H54 (cell line): ENCODE data around the gene PLCL2.
"Not testable (repeated sequence)": the region's sequence is repeated elsewhere in the genome, so short reads cannot be mapped to it uniquely, and the experiment has no call there.

Experiments used
- DNase-seq: peaks from one replicate; pipeline ENCODE4 v3.0.0; 2011; ENCODE audit warnings: low spot score, mixed read lengths; ENCODE audit not compliant: insufficient read length
- FAIRE-seq: peaks from 3 replicates; lab custom pipeline; 2011; peaks lifted over from hg19 to GRCh38; lab: Jason Lieb, UNC
- POLR2A ChIP-seq: IDR thresholded peaks from 2 replicates; pipeline ENCODE4 v1.6.1; 2011; ENCODE audit warnings: low read depth, mild to moderate bottlenecking, low read length

Gene PLCL2

DNA sequence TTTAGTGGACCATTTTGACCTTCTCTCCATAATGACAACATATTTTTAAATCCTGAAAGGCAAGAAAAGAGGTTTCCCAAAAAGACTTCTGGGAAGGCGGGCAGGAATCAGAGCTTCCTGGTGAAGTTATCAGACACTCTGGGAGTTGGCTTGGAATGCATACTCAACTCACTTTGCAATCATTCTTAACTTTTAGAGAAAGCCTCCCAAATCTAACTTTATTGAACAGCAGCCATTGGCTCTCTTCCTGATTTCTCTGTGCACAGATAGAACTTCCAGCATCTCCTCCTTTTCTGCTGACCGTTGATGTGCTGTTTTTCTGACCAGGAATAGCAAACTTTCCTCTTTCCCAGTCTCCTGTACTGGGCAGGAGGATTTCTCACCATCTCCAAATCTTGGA is 44.6 kb downstream of the PLCL2 start:
- no peak for DNase-seq
- no peak for FAIRE-seq
- TF ChIP-seq POLR2A, result no peak

DNA sequence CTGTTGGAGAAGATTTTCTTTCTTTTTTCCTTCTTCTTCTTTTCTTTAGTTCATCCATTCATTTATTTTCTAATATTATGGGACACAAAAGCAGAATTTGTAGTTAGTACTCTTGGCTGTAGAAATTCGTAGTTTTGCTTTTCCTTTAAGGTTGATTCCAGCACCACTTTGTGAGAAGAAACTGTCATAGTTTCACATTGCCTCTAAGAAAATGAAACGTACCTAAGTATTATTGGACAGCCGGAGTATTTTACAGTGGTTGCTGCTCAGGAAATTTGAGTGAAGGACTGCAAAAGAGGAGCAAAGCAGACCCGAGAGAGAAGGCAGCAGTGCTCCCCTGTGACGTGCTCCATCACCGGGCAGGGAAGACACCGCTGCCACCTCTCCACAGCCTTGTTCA is 48.1 kb downstream of the PLCL2 start:
- no peak for DNase-seq
- FAIRE-seq, result peak; percentile 27
- no peak for TF ChIP-seq POLR2A

DNA sequence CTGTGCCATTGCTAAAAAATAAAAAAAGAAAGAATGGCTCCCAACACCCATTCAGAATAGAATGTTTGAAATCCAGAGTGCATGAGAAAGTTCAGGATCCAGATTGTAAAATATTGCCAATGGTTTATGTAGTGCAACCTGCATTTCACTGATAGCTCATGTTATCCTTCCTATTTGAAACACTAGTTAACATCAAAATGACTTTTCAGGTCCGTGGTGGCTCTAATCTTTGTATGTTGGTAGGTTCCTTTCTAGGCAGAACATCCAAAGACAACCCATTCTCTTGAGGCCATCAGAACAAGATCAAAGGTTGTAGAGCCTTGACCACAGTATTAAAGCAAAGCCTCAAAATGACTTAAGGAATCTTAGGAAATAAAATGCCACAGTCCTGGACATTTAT is 51.0 kb downstream of the PLCL2 start:
- DNase-seq (no peak), FAIRE-seq (no peak)
- no peak for TF ChIP-seq POLR2A

DNA sequence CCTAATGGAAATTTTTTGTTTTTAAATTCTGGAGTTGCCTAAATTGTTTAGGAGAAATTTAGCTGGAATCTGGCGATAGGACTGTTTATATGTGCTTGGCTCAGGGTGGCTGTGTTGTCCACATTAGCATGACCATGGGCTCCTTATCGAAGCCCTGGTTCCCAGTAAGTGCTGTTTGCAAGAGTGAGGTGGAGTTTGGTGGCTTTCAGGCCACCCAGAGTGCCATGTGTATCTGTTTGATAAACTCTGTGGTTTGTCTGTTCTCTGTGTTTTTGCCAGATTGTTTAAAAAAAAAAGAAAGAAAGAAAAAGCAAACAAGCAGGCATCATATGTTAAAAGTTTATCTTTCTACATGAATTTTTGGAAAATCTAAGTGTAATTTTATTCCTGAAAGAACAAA is 51.5 kb downstream of the PLCL2 start:
- FAIRE-seq (no peak), DNase-seq (no peak)
- TF ChIP-seq POLR2A, result no peak

DNA sequence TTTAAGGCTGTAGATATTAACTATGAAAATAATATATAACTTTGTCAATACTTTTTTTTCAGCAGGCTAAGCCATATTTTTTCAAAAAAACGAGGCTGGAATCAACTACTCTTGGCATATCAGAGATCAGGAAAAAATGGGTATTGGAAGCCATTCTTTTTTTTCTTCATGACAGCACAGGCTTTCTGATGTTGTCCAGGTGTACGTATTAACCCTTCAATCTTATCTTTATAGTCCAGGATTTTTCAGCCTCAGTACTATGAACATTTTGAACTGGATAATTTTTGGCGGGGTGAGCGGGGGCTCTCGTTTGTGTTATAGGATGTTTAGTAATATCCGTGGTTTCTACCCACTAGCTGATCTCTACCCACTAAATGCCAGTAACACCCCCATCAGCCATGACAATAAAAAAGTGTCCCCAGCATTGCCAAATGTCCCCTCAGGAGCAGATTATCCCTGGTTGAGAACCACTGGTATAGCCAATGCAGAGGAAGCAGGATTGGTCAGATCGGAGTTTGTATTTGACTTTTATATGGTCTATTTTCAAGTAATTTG is 52.0 kb downstream of the PLCL2 start:
- FAIRE-seq (no peak), DNase-seq (no peak)
- TF ChIP-seq POLR2A, result no peak

GRCh38 chr3:16937326-16937845 is 52.6 kb downstream of the PLCL2 start:
- no peak for DNase-seq
- TF ChIP-seq POLR2A, result no peak
- FAIRE-seq, result no peak

DNA sequence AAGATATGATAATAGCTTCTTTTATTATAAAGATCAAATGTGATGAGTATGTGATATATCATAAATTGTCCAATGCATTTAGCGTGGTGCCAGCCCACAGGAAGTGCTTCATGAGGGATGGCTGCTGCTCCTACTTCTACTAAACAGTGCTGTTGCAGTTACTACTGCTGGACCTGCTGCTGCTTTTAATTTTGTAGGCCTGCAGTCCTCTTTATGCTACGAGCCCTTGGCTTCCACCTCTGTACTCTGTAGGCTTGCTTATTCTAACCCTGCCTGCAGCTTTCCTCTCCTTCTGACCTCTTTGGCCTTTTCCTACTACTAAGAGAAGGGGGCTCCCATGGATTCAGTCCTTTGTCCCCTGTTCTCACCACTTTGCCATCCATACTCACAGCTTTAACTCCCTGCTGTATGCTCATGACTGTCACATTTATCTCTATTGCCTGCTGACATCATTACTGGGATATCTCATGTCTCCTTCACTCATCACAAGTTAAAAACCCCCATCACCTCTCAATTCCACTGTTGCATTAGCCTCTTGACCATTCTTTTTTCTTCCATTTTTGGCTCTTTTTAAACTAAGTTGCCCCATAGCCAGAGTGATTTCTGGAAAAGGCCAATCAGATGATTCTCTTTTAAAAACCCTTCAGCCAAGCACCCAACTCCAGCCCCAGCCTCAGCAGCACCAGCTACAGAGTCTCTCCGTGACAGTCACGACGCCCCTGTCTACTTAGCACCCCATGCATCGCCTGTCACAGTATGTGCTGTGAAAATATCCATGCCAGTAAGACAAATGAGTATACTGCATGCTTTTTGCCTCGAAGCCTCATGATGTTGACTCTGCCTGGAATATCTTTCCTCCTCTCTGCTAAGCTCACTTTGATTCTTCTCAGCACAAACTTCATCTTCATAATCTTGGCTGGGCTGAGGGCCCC is 56.3 kb downstream of the PLCL2 start:
- TF ChIP-seq POLR2A, result no peak
- no peak for DNase-seq
- no peak for FAIRE-seq

GRCh38 chr3:16942955-16943354 is 58.2 kb downstream of the PLCL2 start:
- no peak for DNase-seq
- no peak for TF ChIP-seq POLR2A
- FAIRE-seq, result no peak

GRCh38 chr3:16943857-16944256 is 59.1 kb downstream of the PLCL2 start:
- FAIRE-seq, result no peak
- no peak for TF ChIP-seq POLR2A
- DNase-seq, result no peak

GRCh38 chr3:16944356-16944755 is 59.6 kb downstream of the PLCL2 start:
- FAIRE-seq (no peak), DNase-seq (no peak)
- TF ChIP-seq POLR2A, result no peak

- FAIRE-seq (peak; percentile 61), DNase-seq (no peak)
- TF ChIP-seq POLR2A, result no peak
These were observed 60.6 kb downstream of the PLCL2 start for GRCh38 chr3:16945330-16945729.

DNA sequence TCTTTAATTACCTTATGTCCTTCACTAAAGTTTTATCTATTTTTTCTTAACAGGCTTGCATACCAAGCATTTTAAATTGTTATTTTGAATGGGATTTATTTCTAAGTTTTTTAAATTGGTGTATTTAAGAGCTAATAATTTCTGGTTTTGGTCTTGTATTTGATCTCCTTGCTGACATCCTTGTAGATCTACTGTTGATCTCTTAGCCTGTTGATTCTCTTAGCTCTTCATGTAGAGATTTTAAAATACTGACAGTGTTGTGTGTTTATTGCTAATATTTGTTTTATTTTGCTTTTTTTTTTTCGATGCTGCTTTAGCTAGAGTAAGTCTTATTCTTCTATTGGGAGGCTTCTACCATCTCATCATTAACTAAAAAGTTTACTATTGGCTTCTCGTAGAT is 65.5 kb downstream of the PLCL2 start:
- no peak for TF ChIP-seq POLR2A
- DNase-seq (no peak), FAIRE-seq (no peak)

DNA sequence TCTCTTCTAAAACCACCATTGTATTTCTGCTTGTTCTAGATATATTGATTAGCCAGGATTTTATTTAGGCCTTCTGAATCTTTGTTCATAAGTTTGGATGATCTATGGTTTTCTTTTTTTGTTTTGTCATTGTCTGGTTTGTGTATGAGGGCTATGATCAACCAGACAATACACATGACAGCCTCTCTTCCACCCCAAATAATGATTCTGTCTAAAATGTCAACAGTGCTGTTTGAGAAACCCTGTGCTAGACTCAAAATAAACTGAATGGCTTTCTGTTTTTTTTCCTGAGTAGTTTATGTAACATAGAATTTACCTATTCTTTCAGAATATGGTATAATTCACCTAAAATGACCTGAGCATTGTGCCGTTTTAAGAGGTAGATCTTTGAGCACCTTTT is 66.1 kb downstream of the PLCL2 start:
- DNase-seq, result no peak
- no peak for TF ChIP-seq POLR2A
- FAIRE-seq, result no peak

- FAIRE-seq, DNase-seq: not testable (repeated sequence)
These were observed 73.1 kb downstream of the PLCL2 start for GRCh38 chr3:16957852-16958251.

- FAIRE-seq, result no peak
- no peak for TF ChIP-seq POLR2A
These were observed 75.4 kb downstream of the PLCL2 start for GRCh38 chr3:16960125-16960524.

More at GRCh38 chr3:16960125-16960524, 75.4 kb downstream of the PLCL2 start:
- DNase-seq, result no peak
